IPS-NIHi7 (cell line): ENCODE data around the gene AGBL3.
"Not testable (repeated sequence)": the region's sequence is repeated elsewhere in the genome, so short reads cannot be mapped to it uniquely, and the experiment has no call there.

Experiments used
- DNase-seq: peaks from one replicate; pipeline ENCODE4 v3.0.0; 2012; ENCODE audit warnings: mixed read lengths; ENCODE audit errors: extremely low spot score

Gene AGBL3

DNA sequence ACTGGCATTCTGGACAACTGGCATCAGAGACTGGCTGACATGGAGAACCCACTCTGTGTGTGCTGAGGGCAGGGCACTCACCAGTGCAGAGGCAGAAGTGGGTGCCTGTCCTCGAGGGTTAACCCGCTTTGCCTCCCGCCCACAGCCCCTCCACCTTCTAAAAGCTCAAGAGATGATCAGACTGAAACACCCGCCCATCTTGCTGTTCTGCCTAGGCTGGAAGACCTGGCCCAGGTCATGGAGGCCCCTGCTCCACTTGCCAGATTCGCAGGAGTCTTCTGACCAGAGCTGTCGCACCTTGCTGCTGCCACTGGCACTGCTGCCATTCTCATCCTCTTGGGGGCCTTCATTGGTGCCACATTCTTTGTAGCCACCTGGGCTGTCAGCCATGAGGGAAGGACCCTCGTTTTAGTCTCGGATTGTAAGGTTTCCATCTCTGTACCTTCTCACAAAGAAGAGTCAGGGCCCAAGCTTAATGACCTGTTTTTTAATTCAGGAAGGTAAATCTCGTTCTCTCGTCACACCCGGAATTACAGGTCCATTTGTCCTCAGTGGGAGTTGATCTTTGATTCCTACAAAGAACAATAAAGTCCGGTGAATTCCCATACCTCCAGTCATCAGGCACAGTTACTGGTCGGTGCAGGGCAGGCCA lies 182.3 kb downstream of the AGBL3 start:
- no peak for DNase-seq

DNA sequence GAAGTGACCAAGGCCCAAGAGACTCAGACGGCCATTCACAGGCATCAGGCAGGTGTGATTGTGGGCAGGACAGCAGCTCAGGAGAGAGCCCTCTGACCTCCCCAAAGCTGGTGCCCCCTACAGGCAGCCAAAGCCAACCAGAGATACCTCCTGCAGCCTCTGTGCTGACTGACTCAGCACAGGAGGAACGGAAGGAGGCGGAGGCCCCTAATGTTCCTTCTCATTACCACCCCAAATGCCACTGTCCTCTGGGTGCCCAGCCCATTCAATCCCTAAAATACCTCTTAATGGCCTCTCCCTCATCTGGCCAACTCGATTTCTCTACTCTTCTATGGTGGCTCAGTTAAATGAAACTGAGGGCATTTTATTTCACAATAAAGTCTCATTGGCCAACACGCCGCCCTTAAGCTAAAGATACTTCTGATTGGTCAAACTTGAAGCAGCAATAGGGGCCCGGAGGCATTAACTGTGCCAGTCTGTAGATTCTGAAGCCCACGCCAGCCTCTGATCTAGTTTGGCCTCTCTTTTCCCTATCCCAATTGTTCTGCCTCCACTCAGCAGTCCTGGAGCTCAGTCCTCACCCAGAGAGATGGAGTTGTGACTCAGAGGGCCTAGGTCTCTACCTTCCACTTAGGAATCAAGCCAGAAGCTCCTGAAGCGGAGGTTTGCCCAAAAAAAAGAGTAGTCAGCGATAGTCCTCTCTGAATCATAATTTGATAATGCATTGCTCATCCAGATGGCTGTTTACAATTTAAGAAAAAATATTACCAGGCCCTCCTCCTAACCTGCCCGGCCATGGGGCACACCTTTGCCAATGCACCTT lies 183.0 kb downstream of the AGBL3 start:
- DNase-seq: peak; percentile 83

- DNase-seq: no peak
These were observed 183.6 kb downstream of the AGBL3 start for GRCh38 chr7:135169964-135170273.

GRCh38 chr7:135170274-135170997 lies 184.1 kb downstream of the AGBL3 start, which contains the start of gene CYREN:
Gene CYREN, minus strand, starts transcription at chr7:135170707. Its CDS starts 1,785 bp downstream, at chr7:135168922.
- peak; percentile 90 for DNase-seq

GRCh38 chr7:135170998-135171481 lies 184.7 kb downstream of the AGBL3 start:
- not testable (repeated sequence) for DNase-seq

DNA sequence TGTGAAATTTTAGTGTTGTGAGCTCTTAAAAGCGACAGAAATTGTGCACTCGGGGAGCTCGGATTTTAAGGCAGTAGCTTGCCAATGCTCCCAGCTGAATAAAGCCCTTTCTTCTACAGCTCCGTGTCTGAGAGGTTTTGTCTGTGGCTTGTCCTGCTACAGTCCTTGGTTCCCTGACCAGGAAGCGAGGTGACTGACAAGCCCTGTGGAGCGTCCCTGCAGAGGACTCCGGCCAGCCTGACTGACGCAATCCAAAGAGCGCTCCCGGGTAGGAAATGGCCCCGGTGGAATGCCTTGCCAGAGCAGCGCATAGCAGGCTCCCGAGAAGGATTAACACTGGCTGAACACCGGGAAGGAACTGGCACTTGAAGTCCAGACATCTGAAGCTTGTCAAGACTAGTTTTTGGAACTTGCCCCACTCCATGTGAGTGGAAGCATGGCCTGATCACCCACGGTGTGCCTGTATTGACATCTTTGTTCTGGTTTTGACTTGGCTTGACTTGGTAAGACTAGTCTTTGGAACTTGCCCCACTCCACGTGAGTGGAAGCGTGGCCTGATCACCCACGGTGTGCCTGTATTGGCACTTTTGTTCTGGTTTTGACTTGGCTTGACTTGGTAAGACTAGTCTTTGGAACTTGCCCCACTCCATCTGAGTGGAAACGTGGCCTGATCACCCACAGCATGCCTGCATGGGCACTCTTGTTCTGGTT lies 185.4 kb downstream of the AGBL3 start:
- not testable (repeated sequence) for DNase-seq

DNA sequence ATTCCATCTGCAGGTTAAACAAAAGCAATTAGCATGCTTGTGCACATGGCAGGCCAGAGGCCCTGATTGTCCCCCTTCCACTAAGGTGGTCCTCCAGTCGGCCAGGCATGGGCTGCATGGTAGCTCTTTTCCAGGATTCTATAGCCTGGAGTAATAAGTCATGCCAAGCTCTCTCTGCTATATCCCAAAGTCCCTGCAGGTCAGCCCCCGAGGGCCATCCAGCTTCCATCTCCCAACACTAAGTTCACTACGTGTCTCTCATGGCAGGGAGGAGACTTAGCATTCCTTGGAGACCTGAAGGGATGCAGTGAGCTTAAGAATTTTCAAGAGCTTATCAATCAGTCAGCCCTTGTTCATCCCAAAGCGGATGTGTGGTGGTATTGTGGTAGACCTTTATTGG lies 187.6 kb downstream of the AGBL3 start:
- DNase-seq: not testable (repeated sequence)

GRCh38 chr7:135174941-135175340 lies 188.6 kb downstream of the AGBL3 start:
- DNase-seq: no peak

DNA sequence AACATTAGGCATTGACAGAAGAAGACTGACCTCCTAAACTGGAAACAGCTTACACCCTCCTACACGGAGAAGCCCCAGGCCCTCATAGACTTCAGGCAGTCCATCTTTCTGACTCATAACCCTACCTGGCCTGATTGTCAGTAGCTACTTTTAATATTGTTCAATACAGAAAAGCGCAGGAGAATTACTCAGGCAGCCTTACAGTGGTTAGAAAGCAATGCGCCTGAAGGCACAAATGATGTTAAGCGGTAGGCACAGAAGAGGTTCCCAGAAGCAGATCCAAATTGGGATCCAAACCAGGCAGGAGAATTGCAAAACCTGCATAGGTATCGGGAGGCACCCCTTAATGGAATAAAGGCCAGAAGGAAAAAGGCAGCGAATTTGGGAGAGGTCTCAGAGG lies 189.6 kb downstream of the AGBL3 start:
- DNase-seq: no peak

DNA sequence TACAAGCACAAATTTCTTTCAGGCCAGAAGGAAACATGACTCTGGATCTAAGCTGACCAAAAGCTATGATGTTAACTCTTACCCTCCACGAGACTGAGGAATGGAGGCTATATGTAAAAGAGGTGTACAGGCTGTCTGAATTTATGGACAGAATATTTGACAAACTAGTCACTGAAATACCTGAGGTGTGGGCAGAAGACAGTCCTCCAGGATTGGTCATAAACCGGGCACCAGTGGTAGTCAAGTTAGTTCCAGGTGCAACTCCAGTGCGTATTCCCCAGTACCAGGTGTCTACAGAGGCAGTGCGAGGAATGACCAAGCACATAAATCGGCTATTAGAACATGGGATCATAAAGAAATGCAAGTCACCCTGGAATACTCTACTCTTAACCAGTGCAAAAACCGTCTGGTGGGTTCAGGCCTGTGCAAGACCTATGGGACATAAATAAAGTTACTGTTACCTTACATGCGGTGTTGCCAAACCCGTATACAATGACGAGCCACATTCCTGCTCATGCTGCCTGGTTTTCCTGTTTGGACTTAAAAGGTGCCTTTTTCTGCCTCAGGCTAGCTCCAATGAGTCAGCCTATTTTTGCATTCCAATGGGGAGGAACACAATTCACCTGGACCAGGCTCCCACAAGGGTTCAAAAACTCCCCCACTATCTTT lies 190.9 kb downstream of the AGBL3 start:
- DNase-seq: peak; percentile 43

GRCh38 chr7:135178364-135178763 lies 192.1 kb downstream of the AGBL3 start:
- DNase-seq: no peak

- DNase-seq: no peak
These were observed 193.1 kb downstream of the AGBL3 start for GRCh38 chr7:135179321-135179925.

DNA sequence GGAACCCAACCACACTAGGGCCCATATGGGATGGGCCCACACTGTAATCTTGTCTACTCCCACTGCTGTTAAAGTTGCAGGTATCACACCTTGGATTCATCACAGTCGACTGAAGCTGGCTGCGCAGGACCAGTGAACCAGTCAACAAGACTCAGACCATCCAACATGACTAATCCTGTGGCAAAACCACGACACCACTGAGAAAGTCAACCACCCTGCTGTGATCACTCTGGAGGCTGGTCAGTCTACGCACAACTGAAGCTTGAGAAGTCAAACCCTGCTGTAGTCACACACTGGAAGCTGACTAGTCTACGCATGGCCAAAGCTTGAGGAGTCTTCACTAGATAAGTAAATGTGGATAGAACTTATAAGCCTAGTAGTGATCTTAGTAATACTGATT lies 193.8 kb downstream of the AGBL3 start:
- DNase-seq: no peak

DNA sequence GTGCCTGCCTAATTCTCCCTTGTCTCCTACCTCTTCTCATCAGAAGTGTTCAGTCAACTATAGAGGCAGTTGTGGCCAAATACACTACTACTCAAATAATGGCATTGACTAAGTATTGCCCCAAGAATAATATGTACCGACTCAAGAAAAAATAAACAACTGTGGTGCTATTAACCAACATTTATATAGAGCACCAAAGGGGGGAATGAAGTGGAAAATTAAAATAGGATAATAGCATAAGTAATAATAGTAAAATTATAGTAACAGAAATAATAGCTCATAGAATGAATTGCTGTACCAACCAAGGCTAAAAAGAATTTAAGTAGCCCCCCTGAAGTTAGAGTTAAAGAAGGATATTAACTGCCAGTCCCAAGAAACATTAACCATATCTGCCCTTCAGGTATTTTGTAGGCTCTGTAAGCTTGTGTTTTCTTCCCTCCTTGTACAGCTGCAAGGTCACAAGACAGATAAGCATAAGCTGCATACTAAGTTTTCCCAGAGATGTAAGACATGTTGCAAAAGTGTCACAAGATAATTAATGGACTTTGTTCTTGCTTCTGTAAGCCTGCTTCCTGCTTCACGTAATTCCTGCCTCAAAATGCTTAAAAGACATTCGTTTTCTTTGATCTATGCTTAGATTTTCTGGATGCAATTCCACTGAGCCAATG lies 195.1 kb downstream of the AGBL3 start:
- DNase-seq: no peak

GRCh38 chr7:135181929-135182678 lies 195.8 kb downstream of the AGBL3 start:
- no peak for DNase-seq

- DNase-seq: no peak
These were observed 197.2 kb downstream of the AGBL3 start for GRCh38 chr7:135183478-135183877.

GRCh38 chr7:135184254-135184841 lies 198.0 kb downstream of the AGBL3 start:
- no peak for DNase-seq
